NCI-H226 (cell line): ENCODE results near the gene SNRPD3.

ENCODE experiments used
- DNase-seq: peaks from one replicate; pipeline ENCODE4 v3.0.0-alpha.2; 2015

SNRPD3 gene

GRCh38 chr22:24576778-24577177 is 21.0 kb downstream of the SNRPD3 start:
- no peak for DNase-seq

GRCh38 chr22:24578355-24579257 is 22.8 kb downstream of the SNRPD3 start:
- no peak for DNase-seq

- DNase-seq = no peak
These were observed 23.4 kb downstream of the SNRPD3 start for GRCh38 chr22:24579258-24579601.

GRCh38 chr22:24580276-24580675 is 24.5 kb downstream of the SNRPD3 start:
- DNase-seq = peak; percentile 39

- DNase-seq = no peak
These were observed 26.4 kb downstream of the SNRPD3 start for GRCh38 chr22:24582056-24582814.

- no peak for DNase-seq
These were observed 27.7 kb downstream of the SNRPD3 start for GRCh38 chr22:24583221-24584165.

- DNase-seq = no peak
These were observed 28.5 kb downstream of the SNRPD3 start for GRCh38 chr22:24584166-24584790.

GRCh38 chr22:24584871-24585411 is 29.1 kb downstream of the SNRPD3 start:
- DNase-seq = no peak

GRCh38 chr22:24585461-24585860 is 29.7 kb downstream of the SNRPD3 start:
- DNase-seq = no peak

- DNase-seq = no peak
These were observed 30.2 kb downstream of the SNRPD3 start for GRCh38 chr22:24585927-24586546.

GRCh38 chr22:24587251-24587650 is 31.5 kb downstream of the SNRPD3 start:
- DNase-seq = no peak

- DNase-seq = no peak
These were observed 32.1 kb downstream of the SNRPD3 start for GRCh38 chr22:24587948-24588347.

GRCh38 chr22:24588381-24588756 is 32.6 kb downstream of the SNRPD3 start:
- DNase-seq = no peak

GRCh38 chr22:24588757-24589481 is 33.1 kb downstream of the SNRPD3 start:
- DNase-seq = no peak

GRCh38 chr22:24589518-24590030 is 33.8 kb downstream of the SNRPD3 start:
- DNase-seq = no peak

GRCh38 chr22:24590596-24591173 is 34.9 kb downstream of the SNRPD3 start:
- DNase-seq = no peak

GRCh38 chr22:24591286-24591830 is 35.6 kb downstream of the SNRPD3 start:
- DNase-seq = no peak

- no peak for DNase-seq
These were observed 36.5 kb downstream of the SNRPD3 start for GRCh38 chr22:24592058-24592850.

- DNase-seq = peak; percentile 69
These were observed 37.2 kb downstream of the SNRPD3 start, which contains the start of gene LRRC75B for GRCh38 chr22:24592851-24593558. Gene LRRC75B, minus strand, starts transcription at chr22:24593073. Its CDS starts 34 bp downstream, at chr22:24593039.
